K562 (cell line): ENCODE results near the gene BCAN. TPM values are rescaled to one million over a fixed set of nuclear protein-coding genes. Genes with fewer than 3 reads are reported as not detected.

ENCODE experiments used
- ATAC-seq: fragments of 200-7000 bp; cut with Tn5 transposase; 3 replicates; pipeline ENCODE4 v1.9.1; 2020; ENCODE audit warnings: moderate library complexity
- BruUV-seq: library from RNA; stranded (reverse); fragments of 400-500 nt; replicated peaks from 2 replicates; lab custom pipeline; 2021; lab: Mats Ljungman, UMichigan
- CTCF ChIA-PET: fragments of 300-600 bp; formaldehyde crosslinking; extraction: SDS; loops from one replicate; lab custom pipeline; 2021; ENCODE audit warnings: low intra/inter-chr PET ratio; lab: Yijun Ruan, JAX
- POLR2A ChIA-PET: fragments of 300-600, 350-650 bp; sonication (Branson Sonifier 250); formaldehyde crosslinking; extraction: SDS; loops from one replicate; lab custom pipeline; 2021; ENCODE audit warnings: antibody characterized with exemption, inconsistent platforms; lab: Yijun Ruan, JAX
- DNase-seq, 4 experiments: peaks; one replicate each; pipeline versions ENCODE4 v3.0.0 to v3.0.0-alpha.2; 2011 to 2018; ENCODE audit warnings: low spot score in 3 of 4, mixed read lengths in 3 of 4; ENCODE audit errors: extremely low read depth in 1 of 4
- FAIRE-seq: peaks from 2 replicates; lab custom pipeline; 2011; peaks lifted over from hg19 to GRCh38; lab: Jason Lieb, UNC
- H2AFZ ChIP-seq: 2 replicates; pipeline ENCODE4 v1.6.0; 2011; ENCODE audit warnings: low read depth, low read length, control low read depth, inconsistent platforms
- H3K27ac ChIP-seq: fragments of 200-600 bp; 3 replicates; pipeline ENCODE4 v1.8.0; 2011; ENCODE audit warnings: low read depth, mild to moderate bottlenecking, control low read depth, inconsistent platforms, low read length, moderate library complexity, mixed read lengths; ENCODE audit errors: extremely low read depth
- H3K27me3 ChIP-seq, 2 experiments: fragments of 300-600 bp in 1 of 2; 2 replicates in 1 of 2; 3 replicates in 1 of 2; pipeline versions ENCODE4 v1.6.0 to v1.8.0; 2011; ENCODE audit warnings: inconsistent platforms in 2 of 2, low read length in 2 of 2, mild to moderate bottlenecking in 1 of 2, mixed read lengths in 1 of 2, moderate library complexity in 1 of 2; ENCODE audit not compliant: control insufficient read depth in 2 of 2, insufficient read depth in 2 of 2
- H3K36me3 ChIP-seq: fragments of 300-600 bp; 3 replicates; pipeline ENCODE4 v1.8.0; 2011; ENCODE audit warnings: mild to moderate bottlenecking, low read length, inconsistent platforms; ENCODE audit not compliant: control insufficient read depth, insufficient read depth
- H3K4me1 ChIP-seq, 2 experiments: fragments of 200-600 bp in 1 of 2; replicated peaks in 1 of 2; 2 replicates in 1 of 2; 3 replicates in 1 of 2; pipeline versions ENCODE4 v1.5.1 to v1.8.0; 2011; ENCODE audit warnings: inconsistent platforms in 2 of 2, low read length in 2 of 2, mild to moderate bottlenecking in 1 of 2, mixed read lengths in 1 of 2, moderate library complexity in 1 of 2; ENCODE audit not compliant: control insufficient read depth in 2 of 2, insufficient read depth in 2 of 2
- H3K4me2 ChIP-seq: 2 replicates; pipeline ENCODE4 v1.6.1; 2011; ENCODE audit warnings: low read length, control low read depth, inconsistent platforms, mixed read lengths; ENCODE audit not compliant: insufficient read depth
- H3K4me3 ChIP-seq: fragments of 200-600 bp; sonication (generic), shearing (Covaris generic); 2 replicates; pipeline ENCODE4 v1.5.1; 2016; ENCODE audit warnings: control low read depth, inconsistent platforms
- H3K79me2 ChIP-seq: fragments of 200-600 bp; 3 replicates; pipeline ENCODE4 v1.8.0; 2011; ENCODE audit warnings: low read length, inconsistent platforms; ENCODE audit not compliant: control insufficient read depth, insufficient read depth
- H3K9ac ChIP-seq, 2 experiments: 2 replicates each; pipeline versions ENCODE4 v1.6.0 to v1.6.1; 2011; ENCODE audit warnings: low read depth in 2 of 2, low read length in 2 of 2, control low read depth in 1 of 2, inconsistent platforms in 1 of 2, mild to moderate bottlenecking in 1 of 2, mixed read lengths in 1 of 2; ENCODE audit not compliant: insufficient read depth in 1 of 2
- H3K9me1 ChIP-seq: one replicate; pipeline ENCODE4 v1.6.0; 2011; ENCODE audit warnings: inconsistent platforms, mild to moderate bottlenecking, low read length, moderate library complexity; ENCODE audit not compliant: control insufficient read depth, insufficient read depth
- H3K9me3 ChIP-seq: replicated peaks from 2 replicates; pipeline ENCODE4 v1.5.1; 2011; ENCODE audit warnings: low read depth, low read length, inconsistent platforms; ENCODE audit not compliant: control insufficient read depth, insufficient read depth
- H4K20me1 ChIP-seq: replicated peaks from 2 replicates; pipeline ENCODE4 v1.6.1; 2011; ENCODE audit warnings: low read length, inconsistent platforms, mixed read lengths; ENCODE audit not compliant: control insufficient read depth, insufficient read depth
- C11orf30 ChIP-seq: fragments of 450-650 bp; IDR thresholded peaks from 2 replicates; pipeline ENCODE4 v1.6.1; 2016; ENCODE audit warnings: low read depth, mild to moderate bottlenecking
- CTBP1 ChIP-seq: fragments of 450-650 bp; IDR thresholded peaks from 2 replicates; pipeline ENCODE4 v1.6.1; 2016; ENCODE audit warnings: borderline replicate concordance
- EWSR1 ChIP-seq: fragments of 450-650 bp; IDR thresholded peaks from 2 replicates; pipeline ENCODE4 v1.6.1; 2018; ENCODE audit warnings: borderline replicate concordance, mild to moderate bottlenecking, low read depth, moderate library complexity; ENCODE audit not compliant: partially characterized antibody
- NFIC ChIP-seq: fragments of 450-650 bp; IDR thresholded peaks from 2 replicates; pipeline ENCODE4 v1.6.1; 2017; ENCODE audit warnings: mild to moderate bottlenecking, inconsistent platforms
- RAD21 ChIP-seq, 2 experiments: fragments of 250-450 bp in 1 of 2; fragments of 450-650 bp in 1 of 2; sonication (Bioruptor Pico) in 1 of 2; formaldehyde crosslinking in 1 of 2; IDR thresholded peaks in 1 of 2; conservative IDR thresholded peaks in 1 of 2; 2 replicates each; pipeline versions ENCODE4 v1.4.0 to v1.8.0; 2020 to 2022; ENCODE audit warnings: mild to moderate bottlenecking in 2 of 2, moderate library complexity in 1 of 2
- SAP30 ChIP-seq: fragments of 200-600 bp; sonication (generic); IDR thresholded peaks from 2 replicates; pipeline ENCODE4 v1.6.1; 2012; ENCODE audit warnings: borderline replicate concordance, low read depth, mild to moderate bottlenecking, moderate library complexity, low read length, control low read depth, inconsistent platforms; ENCODE audit not compliant: insufficient read depth, poor library complexity, severe bottlenecking
- ZKSCAN8 ChIP-seq: fragments of 200-800 bp; sonication (Bioruptor generic); IDR thresholded peaks from 2 replicates; pipeline ENCODE4 v1.6.1; 2016; ENCODE audit warnings: missing genetic modification characterization, missing compliant biosample characterization
- ZNF551 ChIP-seq: fragments of 250-450 bp; sonication (Bioruptor Pico); IDR thresholded peaks from 2 replicates; pipeline ENCODE4 v1.5.0; 2021; ENCODE audit warnings: mild to moderate bottlenecking, moderate library complexity
- ZNF696 ChIP-seq: fragments of 250-450 bp; sonication (Bioruptor Pico); conservative IDR thresholded peaks from 2 replicates; pipeline ENCODE4 v1.4.0; 2020; ENCODE audit warnings: mild to moderate bottlenecking, moderate library complexity
- ZNF766 ChIP-seq: fragments of 200-800 bp; sonication (Bioruptor generic); conservative IDR thresholded peaks from 2 replicates; pipeline ENCODE4 v1.6.1; 2016; ENCODE audit warnings: missing genetic modification characterization, missing compliant biosample characterization
- WGBS: fragments of 100-300 bp; shearing (Covaris generic); methylation state at CpG from one replicate; pipeline ENCODE4 v1.1.6; 2016; ENCODE audit warnings: low coverage, mixed read lengths; ENCODE audit not compliant: insufficient coverage; ENCODE audit errors: missing lambda C conversion rate; 5-methylcytosine and 5-hydroxymethylcytosine counted together
- in situ Hi-C: fragments of 300-500 bp; cut with MboI; formaldehyde crosslinking; loops from 4 replicates; pipeline ENCODE4 v1.15.0; 2018; ENCODE audit warnings: inconsistent platforms, mixed read lengths
- intact Hi-C: fragments of 100-400 bp; cut with micrococcal nuclease; formaldehyde crosslinking; loops from 2 replicates; pipeline ENCODE4 v1.14.2; 2022
- polyA plus RNA-seq, 8 experiments: library from polyadenylated mRNA; depleted of rRNA in 4 of 8; stranded (reverse) in 5 of 8; unstranded in 3 of 8; fragments of >200 nt; fragmentation: Nextera tagmentation in 2 of 8; fragmentation: Illumina TruSeq in 1 of 8; extraction: Ambion mirVana in 2 of 8; extraction: Trizol in 1 of 8; gene quantifications; 2 replicates each; pipeline versions ENCODE4 v1.2.1 to v1.2.3, GENCODE V29; 2011 to 2014; ENCODE audit warnings: inconsistent platforms in 1 of 8, missing spikeins in 1 of 8
- total RNA-seq, 7 experiments: library from RNA; depleted of rRNA in 6 of 7; stranded (reverse); fragments of >200 nt in 6 of 7; fragmentation: Illumina TruSeq in 2 of 7; extraction: Trizol in 2 of 7; gene quantifications; 2 replicates each; pipeline versions ENCODE4 v1.2.1 to v1.2.3, GENCODE V29; 2011 to 2021; ENCODE audit warnings: low replicate concordance in 1 of 7
- TF ChIP-seq, protein P1 (sequence below): sonication (generic); formaldehyde crosslinking; IDR thresholded peaks from 2 replicates; pipeline ENCODE4 v1.8.0; 2022; ENCODE audit warnings: missing genetic modification reagents, mild to moderate bottlenecking, moderate library complexity, borderline replicate concordance
- TF ChIP-seq, protein P2 (sequence below), 3 experiments: IDR thresholded peaks in 2 of 3; conservative IDR thresholded peaks in 1 of 3; 2 replicates each; pipeline ENCODE4 v1.5.1; 2011 to 2012; ENCODE audit warnings: low read length in 3 of 3, mild to moderate bottlenecking in 3 of 3, control low read depth in 2 of 3, improper control_type of control experiment in 1 of 3, inconsistent platforms in 1 of 3, low read depth in 1 of 3, mixed read lengths in 1 of 3, moderate library complexity in 1 of 3; ENCODE audit not compliant: insufficient read depth in 2 of 3
- TF ChIP-seq, protein P3 (sequence below): sonication (generic); formaldehyde crosslinking; IDR thresholded peaks from 2 replicates; pipeline ENCODE4 v1.8.0; 2022; ENCODE audit warnings: mild to moderate bottlenecking, missing genetic modification reagents, borderline replicate concordance

BCAN gene
- total and polyA plus RNA-seq, 9 of the 15 experiments (the other 6 are each of a cell fraction or from before 2014, with no cell fraction given) = 0.04 to 0.33 (median 0.14) TPM; not detected in 5

DNA sequence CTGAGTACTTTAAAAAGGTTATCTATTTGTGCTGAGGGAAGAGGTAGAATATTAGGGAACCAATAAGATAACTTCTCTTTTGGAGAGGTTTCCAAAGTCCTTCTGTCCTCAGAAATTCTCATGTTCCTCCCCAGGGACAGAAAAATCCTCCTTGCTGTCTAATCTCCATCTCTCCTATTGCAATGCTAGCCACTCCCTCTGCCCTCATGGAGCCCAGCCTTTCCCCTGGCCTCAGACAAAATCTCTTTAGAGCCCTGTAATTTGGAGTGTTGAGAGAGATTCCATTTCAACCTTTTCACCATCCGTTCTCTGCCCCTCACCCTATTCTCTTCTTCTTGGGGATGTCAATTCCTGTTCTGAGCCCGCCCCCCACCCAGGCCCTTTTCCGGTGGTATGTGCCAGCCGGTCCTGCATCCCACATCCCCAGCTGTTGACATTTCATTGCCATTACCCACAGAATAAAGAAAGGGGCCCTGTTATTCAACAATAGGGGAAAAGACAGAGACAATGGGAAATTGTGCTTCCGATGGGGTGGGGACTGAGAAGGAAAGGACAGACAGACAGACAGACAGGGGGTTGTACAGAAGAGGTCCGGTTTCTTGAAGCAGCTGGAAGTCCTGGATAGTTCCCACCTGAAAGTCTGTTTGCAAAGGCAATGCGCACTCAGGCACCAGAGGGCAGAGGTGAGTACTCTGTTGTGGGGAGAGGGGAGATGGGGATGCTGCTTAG is 22.9 kb upstream of the BCAN start, which contains the start of gene HAPLN2:
TSS of gene HAPLN2 (plus strand) at position 563 of the 729 bp plus-strand sequence. CDS start 4,076 bp downstream, outside the sequence.
- H3K4me1 ChIP-seq = peaks cover 17 to 28% of the 10 kb centered on the region in 2 experiments
- no peaks in the 10 kb centered on the region for H3K9me3 ChIP-seq
- no TSS peak for BruUV-seq
- H3K27ac ChIP-seq = no peak within 1 kb of the TSS
- H4K20me1 ChIP-seq = no peaks in the 10 kb centered on the region
- no peak within 1 kb of the TSS for H3K4me2 ChIP-seq
- H3K36me3 ChIP-seq = no peaks in the 10 kb centered on the region
- WGBS = 3% methylated on average over 7 of the region's 7 CpGs
- no peaks in the 10 kb centered on the region for H3K9me1 ChIP-seq
- peak; percentile 23 for FAIRE-seq
- no peaks in the 10 kb centered on the region for H3K79me2 ChIP-seq
- no peak within 1 kb of the TSS for H2AFZ ChIP-seq
- H3K9ac ChIP-seq = no peak within 1 kb of the TSS
- ChIA-PET POLR2A (interaction anchor here (1.0 to 1.5 kb wide), 4 partner anchors 8 to 523 kb away, joined by 3 to 4 read pairs (median 3); no protein-coding TSS in a partner anchor), CTCF (interaction anchor here (1.0 kb wide), 1 partner anchor 107 kb away, joined by 3 read pairs; no protein-coding TSS in a partner anchor)
- no peak within 1 kb of the TSS for H3K4me3 ChIP-seq
- in situ Hi-C loops (no loop called here), intact Hi-C loops (no loop called here)
- H3K27me3 ChIP-seq = no peaks in the 10 kb centered on the region
- ATAC-seq = peak; percentile 41; the same call in 2 of the 3 replicates
- peak in 3 of 4 experiments; percentile 40 to 59 (median 47) for DNase-seq
- TF ChIP-seq C11orf30 (no peak), ZKSCAN8 (CRISPR knock-in tag) (no peak), ZNF766 (CRISPR knock-in tag) (no peak), CTBP1 (0 out of 2 replicates have a peak, but pooled peaks have one; percentile 27), ZNF696 (CRISPR knock-in tag) (no peak), RAD21 (CRISPR knock-in tag; conservative IDR thresholded peaks at IDR 0.05 in 1 of 2, IDR thresholded peaks at IDR 0.05 in 1 of 2) (peak in 1 of 2 experiments; percentile 41; a peak in 2 of 4 replicates), ZNF551 (CRISPR knock-in tag) (no peak), EWSR1 (no peak), SAP30 (no peak), NFIC (no peak)
- TF ChIP-seq, protein P1, sequence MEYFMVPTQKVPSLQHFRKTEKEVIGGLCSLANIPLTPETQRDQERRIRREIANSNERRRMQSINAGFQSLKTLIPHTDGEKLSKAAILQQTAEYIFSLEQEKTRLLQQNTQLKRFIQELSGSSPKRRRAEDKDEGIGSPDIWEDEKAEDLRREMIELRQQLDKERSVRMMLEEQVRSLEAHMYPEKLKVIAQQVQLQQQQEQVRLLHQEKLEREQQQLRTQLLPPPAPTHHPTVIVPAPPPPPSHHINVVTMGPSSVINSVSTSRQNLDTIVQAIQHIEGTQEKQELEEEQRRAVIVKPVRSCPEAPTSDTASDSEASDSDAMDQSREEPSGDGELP (CRISPR knock-in tag) = 0 out of 2 replicates have a peak, but pooled peaks have one; percentile 15
- TF ChIP-seq, protein P2, sequence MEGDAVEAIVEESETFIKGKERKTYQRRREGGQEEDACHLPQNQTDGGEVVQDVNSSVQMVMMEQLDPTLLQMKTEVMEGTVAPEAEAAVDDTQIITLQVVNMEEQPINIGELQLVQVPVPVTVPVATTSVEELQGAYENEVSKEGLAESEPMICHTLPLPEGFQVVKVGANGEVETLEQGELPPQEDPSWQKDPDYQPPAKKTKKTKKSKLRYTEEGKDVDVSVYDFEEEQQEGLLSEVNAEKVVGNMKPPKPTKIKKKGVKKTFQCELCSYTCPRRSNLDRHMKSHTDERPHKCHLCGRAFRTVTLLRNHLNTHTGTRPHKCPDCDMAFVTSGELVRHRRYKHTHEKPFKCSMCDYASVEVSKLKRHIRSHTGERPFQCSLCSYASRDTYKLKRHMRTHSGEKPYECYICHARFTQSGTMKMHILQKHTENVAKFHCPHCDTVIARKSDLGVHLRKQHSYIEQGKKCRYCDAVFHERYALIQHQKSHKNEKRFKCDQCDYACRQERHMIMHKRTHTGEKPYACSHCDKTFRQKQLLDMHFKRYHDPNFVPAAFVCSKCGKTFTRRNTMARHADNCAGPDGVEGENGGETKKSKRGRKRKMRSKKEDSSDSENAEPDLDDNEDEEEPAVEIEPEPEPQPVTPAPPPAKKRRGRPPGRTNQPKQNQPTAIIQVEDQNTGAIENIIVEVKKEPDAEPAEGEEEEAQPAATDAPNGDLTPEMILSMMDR (IDR thresholded peaks at IDR 0.05 in 2 of 3, conservative IDR thresholded peaks at IDR 0.05 in 1 of 3; ENCODE audit: insufficient read depth in 2 of 3, low read depth in 1 of 3, low read length in 3 of 3) = peak; percentile 65 to 75 (median 71)
- TF ChIP-seq, protein P3, sequence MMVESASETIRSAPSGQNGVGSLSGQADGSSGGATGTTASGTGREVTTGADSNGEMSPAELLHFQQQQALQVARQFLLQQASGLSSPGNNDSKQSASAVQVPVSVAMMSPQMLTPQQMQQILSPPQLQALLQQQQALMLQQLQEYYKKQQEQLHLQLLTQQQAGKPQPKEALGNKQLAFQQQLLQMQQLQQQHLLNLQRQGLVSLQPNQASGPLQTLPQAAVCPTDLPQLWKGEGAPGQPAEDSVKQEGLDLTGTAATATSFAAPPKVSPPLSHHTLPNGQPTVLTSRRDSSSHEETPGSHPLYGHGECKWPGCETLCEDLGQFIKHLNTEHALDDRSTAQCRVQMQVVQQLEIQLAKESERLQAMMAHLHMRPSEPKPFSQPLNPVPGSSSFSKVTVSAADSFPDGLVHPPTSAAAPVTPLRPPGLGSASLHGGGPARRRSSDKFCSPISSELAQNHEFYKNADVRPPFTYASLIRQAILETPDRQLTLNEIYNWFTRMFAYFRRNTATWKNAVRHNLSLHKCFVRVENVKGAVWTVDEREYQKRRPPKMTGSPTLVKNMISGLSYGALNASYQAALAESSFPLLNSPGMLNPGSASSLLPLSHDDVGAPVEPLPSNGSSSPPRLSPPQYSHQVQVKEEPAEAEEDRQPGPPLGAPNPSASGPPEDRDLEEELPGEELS = no peak
